ENCODE results near the gene JCAD.
A peak's percentile ranks its signal among the peaks of the same experiment; 100 is the strongest.
"Not testable (repeated sequence)": the region's sequence is repeated elsewhere in the genome, so short reads cannot be mapped to it uniquely, and the experiment has no call there.

JCAD gene

GRCh38 chr10:30034433-30035137 lies 24.8 kb downstream of the JCAD start:
- TF ChIP-seq POLR2A (IDR thresholded peaks at IDR 0.05; ENCODE audit: low read length): no peak
- no peak for TF ChIP-seq GATA1 (IDR thresholded peaks at IDR 0.05; ENCODE audit: low read depth, low read length)
- DNase-seq: no peak

GRCh38 chr10:30032125-30032524 lies 27.3 kb downstream of the JCAD start:
- TF ChIP-seq POLR2A (IDR thresholded peaks at IDR 0.05; ENCODE audit: low read length) (no peak), GATA1 (IDR thresholded peaks at IDR 0.05; ENCODE audit: low read depth, low read length) (no peak)

GRCh38 chr10:30029872-30030256 lies 29.5 kb downstream of the JCAD start:
- no peak for DNase-seq
- TF ChIP-seq GATA1 (IDR thresholded peaks at IDR 0.05; ENCODE audit: low read depth, low read length) (no peak), POLR2A (IDR thresholded peaks at IDR 0.05; ENCODE audit: low read length) (no peak)

More at GRCh38 chr10:30032125-30032524, 27.3 kb downstream of the JCAD start:
- DNase-seq: no peak

GRCh38 chr10:30029164-30029871 lies 30.1 kb downstream of the JCAD start:
- no peak for DNase-seq
- TF ChIP-seq GATA1 (IDR thresholded peaks at IDR 0.05; ENCODE audit: low read depth, low read length) (no peak), POLR2A (IDR thresholded peaks at IDR 0.05; ENCODE audit: low read length) (no peak)

GRCh38 chr10:30028738-30029030 lies 30.7 kb downstream of the JCAD start:
- no peak for DNase-seq
- no peak for TF ChIP-seq GATA1 (IDR thresholded peaks at IDR 0.05; ENCODE audit: low read depth, low read length)
- no peak for TF ChIP-seq POLR2A (IDR thresholded peaks at IDR 0.05; ENCODE audit: low read length)

- TF ChIP-seq POLR2A (IDR thresholded peaks at IDR 0.05; ENCODE audit: low read length) (no peak), GATA1 (IDR thresholded peaks at IDR 0.05; ENCODE audit: low read depth, low read length) (no peak)
- peak in 1 of 2 experiments; percentile 10 for DNase-seq
Measured at GRCh38 chr10:30028006-30028737, 31.2 kb downstream of the JCAD start.

GRCh38 chr10:30027057-30028005 lies 32.1 kb downstream of the JCAD start:
- peak; percentile 17 to 40 for DNase-seq

GRCh38 chr10:30026578-30026977 lies 32.8 kb downstream of the JCAD start:
- TF ChIP-seq GATA1 (IDR thresholded peaks at IDR 0.05; ENCODE audit: low read depth, low read length) (no peak), POLR2A (IDR thresholded peaks at IDR 0.05; ENCODE audit: low read length) (no peak)
- DNase-seq: no peak

More at GRCh38 chr10:30027057-30028005, 32.1 kb downstream of the JCAD start:
- TF ChIP-seq GATA1 (IDR thresholded peaks at IDR 0.05; ENCODE audit: low read depth, low read length): no peak
- no peak for TF ChIP-seq POLR2A (IDR thresholded peaks at IDR 0.05; ENCODE audit: low read length)

- DNase-seq: no peak
- TF ChIP-seq POLR2A (IDR thresholded peaks at IDR 0.05; ENCODE audit: low read length): no peak
- TF ChIP-seq GATA1 (IDR thresholded peaks at IDR 0.05; ENCODE audit: low read depth, low read length): no peak
Measured at GRCh38 chr10:30026080-30026479, 33.3 kb downstream of the JCAD start.

GRCh38 chr10:30025428-30025827 lies 34.0 kb downstream of the JCAD start:
- DNase-seq: not testable (repeated sequence)

- TF ChIP-seq POLR2A (IDR thresholded peaks at IDR 0.05; ENCODE audit: low read length) (no peak), GATA1 (IDR thresholded peaks at IDR 0.05; ENCODE audit: low read depth, low read length) (no peak)
- DNase-seq: no peak
Measured at GRCh38 chr10:30022590-30022989, 36.8 kb downstream of the JCAD start.

GRCh38 chr10:30019468-30019867 lies 39.9 kb downstream of the JCAD start:
- DNase-seq: no peak
- TF ChIP-seq GATA1 (IDR thresholded peaks at IDR 0.05; ENCODE audit: low read depth, low read length) (no peak), POLR2A (IDR thresholded peaks at IDR 0.05; ENCODE audit: low read length) (no peak)

GRCh38 chr10:30018496-30018895 lies 40.9 kb downstream of the JCAD start:
- no peak for TF ChIP-seq POLR2A (IDR thresholded peaks at IDR 0.05; ENCODE audit: low read length)
- TF ChIP-seq GATA1 (IDR thresholded peaks at IDR 0.05; ENCODE audit: low read depth, low read length): no peak
- DNase-seq: no peak
